Activated naive CD4-positive, alpha-beta T cell treated with anti-CD3 and anti-CD28 coated beads for 36 hours (primary cell): Measurements from ENCODE around the gene FKBP14. TPM values are rescaled to one million over a fixed set of nuclear protein-coding genes. Genes with fewer than 3 reads are reported as not detected.
A peak's percentile ranks its signal among the peaks of the same experiment; 100 is the strongest.

Source experiments
- CTCF ChIA-PET: fragments of 350-600 bp; sonication (Branson Sonifier 250); formaldehyde crosslinking; loops from one replicate; lab custom pipeline; 2021; ENCODE audit warnings: antibody characterized with exemption; lab: Charles Lee
- DNase-seq: peaks from one replicate; pipeline ENCODE4 v3.0.0-alpha.2; 2020
- H3K27ac Mint-ChIP-seq: one replicate; pipeline ENCODE4 v1.8.0; 2021; ENCODE audit warnings: mild to moderate bottlenecking, mixed read lengths
- H3K27me3 Mint-ChIP-seq: one replicate; pipeline ENCODE4 v1.8.0; 2021; ENCODE audit warnings: low read depth, mixed read lengths
- H3K36me3 Mint-ChIP-seq: one replicate; pipeline ENCODE4 v1.8.0; 2021; ENCODE audit warnings: low read depth, mixed read lengths
- H3K4me1 Mint-ChIP-seq: one replicate; pipeline ENCODE4 v1.8.0; 2021; ENCODE audit warnings: low read depth, mixed read lengths
- H3K4me3 Mint-ChIP-seq: one replicate; pipeline ENCODE4 v1.8.0; 2021; ENCODE audit warnings: mild to moderate bottlenecking, moderate library complexity, mixed read lengths
- H3K9me3 Mint-ChIP-seq: one replicate; pipeline ENCODE4 v1.8.0; 2021; ENCODE audit warnings: mixed read lengths
- intact Hi-C: fragments of 100-400 bp; cut with micrococcal nuclease; formaldehyde crosslinking; loops from one replicate; pipeline ENCODE4 v1.15.1; 2023
- total RNA-seq, 2 experiments: library from RNA; stranded (reverse); gene quantifications; one replicate each; pipeline ENCODE4 v1.2.3, GENCODE V29; 2021

FKBP14 gene
- total RNA-seq, 2 experiments from 2014 or later, result 4.7 to 5.2 TPM

DNA sequence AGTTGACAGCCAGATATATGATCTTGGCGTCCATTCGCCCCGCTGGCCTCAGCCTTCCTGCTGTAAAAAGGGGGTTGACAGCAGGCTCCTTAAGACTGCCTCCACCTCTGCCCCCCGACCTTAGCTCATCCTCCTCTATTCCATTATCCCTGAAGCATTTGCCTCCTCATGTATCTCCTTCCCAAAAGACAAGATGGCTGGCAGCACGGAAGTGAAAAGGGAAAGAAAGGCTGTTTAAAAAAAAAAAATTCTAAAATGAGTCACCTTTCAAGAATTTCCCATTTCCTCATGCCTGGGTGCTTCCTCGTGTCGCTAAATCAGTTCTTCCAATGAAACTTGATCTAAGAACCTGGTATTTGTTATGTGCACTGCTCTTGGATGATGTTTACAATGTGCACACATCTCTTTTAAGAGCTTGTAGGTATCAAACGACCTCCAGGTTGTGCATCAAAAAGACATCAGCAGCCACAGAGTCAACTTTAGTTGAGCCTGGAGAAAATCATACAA, 38.6 kb downstream of the FKBP14 start:
- Mint-ChIP-seq H3K4me3 (peak overlapping the region; percentile 72), H3K27me3 (peaks cover 46% of the 10 kb centered on the region), H3K36me3 (no peaks in the 10 kb centered on the region), H3K4me1 (peaks cover 9% of the 10 kb centered on the region), H3K9me3 (peaks cover 3% of the 10 kb centered on the region), H3K27ac (no peak overlapping the region)
- intact Hi-C loops, result no loop called here
- no peak for DNase-seq
- CTCF ChIA-PET, result interaction anchor here (0.7 kb wide), 1 partner anchor 12 kb away, joined by 4 read pairs; no protein-coding TSS in a partner anchor

GRCh38 chr7:29987083-29987482, 39.4 kb downstream of the FKBP14 start:
- CTCF ChIA-PET, result no interaction called here
- no peaks in the 10 kb centered on the region for H3K36me3 Mint-ChIP-seq
- peaks cover 2% of the 10 kb centered on the region for H3K9me3 Mint-ChIP-seq
- no peak overlapping the region for H3K4me3 Mint-ChIP-seq
- intact Hi-C loops, result no loop called here
- H3K27ac Mint-ChIP-seq, result no peak overlapping the region
- H3K27me3 Mint-ChIP-seq, result peaks cover 44% of the 10 kb centered on the region
- no peak for DNase-seq
- peaks cover 9% of the 10 kb centered on the region for H3K4me1 Mint-ChIP-seq

- intact Hi-C loops, result no loop called here
These were observed 46.4 kb downstream of the FKBP14 start for GRCh38 chr7:29980151-29980550.

GRCh38 chr7:29977886-29978651, 48.4 kb downstream of the FKBP14 start:
- no peak overlapping the region for H3K4me3 Mint-ChIP-seq
- H3K27ac Mint-ChIP-seq, result no peak overlapping the region
- no peak for DNase-seq
- H3K4me1 Mint-ChIP-seq, result no peaks in the 10 kb centered on the region
- peaks cover 5% of the 10 kb centered on the region for H3K27me3 Mint-ChIP-seq
- intact Hi-C loops, result no loop called here
- CTCF ChIA-PET, result no interaction called here
- no peaks in the 10 kb centered on the region for H3K36me3 Mint-ChIP-seq
- no peaks in the 10 kb centered on the region for H3K9me3 Mint-ChIP-seq

More at GRCh38 chr7:29980151-29980550, 46.4 kb downstream of the FKBP14 start:
- no peaks in the 10 kb centered on the region for H3K36me3 Mint-ChIP-seq
- CTCF ChIA-PET, result no interaction called here
- H3K4me1 Mint-ChIP-seq, result no peaks in the 10 kb centered on the region
- H3K4me3 Mint-ChIP-seq, result no peak overlapping the region
- no peak overlapping the region for H3K27ac Mint-ChIP-seq
- DNase-seq, result no peak
- H3K9me3 Mint-ChIP-seq, result no peaks in the 10 kb centered on the region
- peaks cover 9% of the 10 kb centered on the region for H3K27me3 Mint-ChIP-seq

GRCh38 chr7:29976673-29977415, 49.7 kb downstream of the FKBP14 start:
- intact Hi-C loops, result no loop called here

GRCh38 chr7:29976266-29976665, 50.2 kb downstream of the FKBP14 start:
- Mint-ChIP-seq H3K27ac (no peak overlapping the region), H3K9me3 (no peaks in the 10 kb centered on the region), H3K4me1 (no peaks in the 10 kb centered on the region), H3K4me3 (no peak overlapping the region), H3K27me3 (peaks cover 2% of the 10 kb centered on the region), H3K36me3 (no peaks in the 10 kb centered on the region)
- intact Hi-C loops, result no loop called here
- DNase-seq, result no peak
- CTCF ChIA-PET, result no interaction called here

More at GRCh38 chr7:29976673-29977415, 49.7 kb downstream of the FKBP14 start:
- no peak for DNase-seq
- no peaks in the 10 kb centered on the region for H3K9me3 Mint-ChIP-seq
- H3K4me1 Mint-ChIP-seq, result no peaks in the 10 kb centered on the region
- H3K36me3 Mint-ChIP-seq, result no peaks in the 10 kb centered on the region
- CTCF ChIA-PET, result no interaction called here
- no peak overlapping the region for H3K27ac Mint-ChIP-seq
- H3K4me3 Mint-ChIP-seq, result no peak overlapping the region
- peaks cover 2% of the 10 kb centered on the region for H3K27me3 Mint-ChIP-seq

DNA sequence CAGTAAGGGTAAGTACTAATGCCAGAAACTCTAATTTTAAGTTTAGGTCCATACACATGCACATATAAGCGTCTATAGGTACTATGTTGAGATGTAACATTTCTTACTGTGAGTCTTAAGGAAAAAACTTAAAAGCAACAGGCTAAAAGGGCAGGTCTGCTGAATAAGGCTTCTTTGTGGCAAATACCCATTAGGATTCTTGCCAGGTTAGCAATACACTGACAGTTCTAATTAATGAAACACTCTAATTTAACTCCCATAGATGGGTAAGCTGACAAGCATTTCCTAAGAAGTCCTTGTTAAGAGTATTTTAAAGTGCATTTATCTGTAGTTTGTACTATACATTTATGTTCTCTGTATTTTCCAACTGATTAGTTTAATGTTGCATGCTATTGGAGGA, 50.9 kb downstream of the FKBP14 start:
- H3K36me3 Mint-ChIP-seq, result no peaks in the 10 kb centered on the region
- CTCF ChIA-PET, result interaction anchor here (0.6 kb wide), 1 partner anchor 95 kb away, joined by 3 read pairs; no protein-coding TSS in a partner anchor
- no peaks in the 10 kb centered on the region for H3K4me1 Mint-ChIP-seq
- intact Hi-C loops, result no loop called here
- H3K27ac Mint-ChIP-seq, result no peak overlapping the region
- DNase-seq, result no peak
- no peaks in the 10 kb centered on the region for H3K9me3 Mint-ChIP-seq
- no peak overlapping the region for H3K4me3 Mint-ChIP-seq
- H3K27me3 Mint-ChIP-seq, result peaks cover 2% of the 10 kb centered on the region

- no peak overlapping the region for H3K27ac Mint-ChIP-seq
- no peak overlapping the region for H3K4me3 Mint-ChIP-seq
- H3K27me3 Mint-ChIP-seq, result peaks cover 2% of the 10 kb centered on the region
- no peaks in the 10 kb centered on the region for H3K4me1 Mint-ChIP-seq
- DNase-seq, result no peak
- H3K36me3 Mint-ChIP-seq, result no peaks in the 10 kb centered on the region
- H3K9me3 Mint-ChIP-seq, result no peaks in the 10 kb centered on the region
- CTCF ChIA-PET, result no interaction called here
- intact Hi-C loops, result no loop called here
These were observed 52.2 kb downstream of the FKBP14 start for GRCh38 chr7:29974286-29974685.

DNA sequence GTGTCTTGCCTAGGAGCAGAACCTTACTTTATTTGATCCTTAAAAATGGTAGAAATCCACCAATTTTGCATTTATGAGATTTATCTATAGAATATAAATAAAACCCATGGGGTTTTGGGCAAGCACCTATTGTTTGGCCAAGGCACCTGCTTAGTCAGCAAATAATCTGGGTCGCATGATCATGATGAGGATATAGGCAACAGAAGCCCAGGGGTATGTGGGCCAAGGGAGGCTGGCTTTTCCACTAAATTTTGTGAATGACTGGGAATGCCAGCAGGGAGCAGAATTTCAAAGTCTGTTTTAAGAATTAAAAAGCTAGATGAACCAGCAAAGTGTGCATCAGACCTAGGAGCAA, 54.2 kb downstream of the FKBP14 start:
- Mint-ChIP-seq H3K27ac (no peak overlapping the region), H3K4me3 (no peak overlapping the region), H3K4me1 (no peaks in the 10 kb centered on the region), H3K9me3 (no peaks in the 10 kb centered on the region), H3K27me3 (no peaks in the 10 kb centered on the region), H3K36me3 (no peaks in the 10 kb centered on the region)
- CTCF ChIA-PET, result interaction anchor here (1.5 kb wide), 1 partner anchor 51 kb away, joined by 4 read pairs; no protein-coding TSS in a partner anchor
- DNase-seq, result no peak
- intact Hi-C loops, result no loop called here

DNA sequence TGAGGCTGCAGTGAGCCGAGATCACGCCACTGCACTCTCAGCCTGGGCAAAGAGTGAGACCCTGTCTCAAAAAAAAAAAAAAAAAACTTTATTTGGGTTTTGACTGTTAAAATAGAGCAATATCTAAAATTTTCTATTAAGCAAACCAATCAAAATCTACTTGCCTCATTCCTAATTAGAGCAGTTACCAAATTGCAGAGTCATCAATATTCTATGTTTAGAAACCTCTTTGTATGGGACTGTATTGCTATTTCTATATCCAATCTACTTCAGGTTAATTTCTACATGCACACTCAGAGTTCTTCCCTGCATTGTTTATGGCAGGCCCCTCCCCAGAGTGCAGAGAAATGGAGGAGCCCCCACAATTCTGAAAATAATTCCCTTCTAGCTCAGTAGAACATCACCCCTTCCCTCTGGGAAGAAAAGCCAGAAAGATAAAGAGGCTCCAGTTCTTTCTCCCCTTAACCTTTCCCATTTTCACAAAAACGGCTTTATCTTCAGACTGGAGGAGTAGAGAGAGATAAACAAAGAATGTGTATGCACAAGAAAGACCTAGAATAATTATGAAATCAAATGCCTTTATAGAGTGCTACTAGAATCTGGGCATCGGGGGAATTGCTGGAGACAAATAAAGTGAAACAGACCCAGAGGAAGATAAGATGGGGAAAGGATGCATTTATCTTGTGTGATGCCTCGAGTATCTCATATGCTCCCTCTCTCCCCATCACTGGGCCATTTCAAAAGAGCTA, 54.8 kb downstream of the FKBP14 start:
- intact Hi-C loops, result no loop called here
- Mint-ChIP-seq H3K4me3 (no peak overlapping the region), H3K4me1 (no peaks in the 10 kb centered on the region), H3K36me3 (no peaks in the 10 kb centered on the region), H3K27me3 (no peaks in the 10 kb centered on the region), H3K9me3 (no peaks in the 10 kb centered on the region), H3K27ac (no peak overlapping the region)
- DNase-seq, result no peak
- CTCF ChIA-PET, result interaction anchor here (1.5 kb wide), 1 partner anchor 51 kb away, joined by 4 read pairs; no protein-coding TSS in a partner anchor

- Mint-ChIP-seq H3K27ac (no peak overlapping the region), H3K36me3 (no peaks in the 10 kb centered on the region), H3K4me1 (no peaks in the 10 kb centered on the region), H3K4me3 (no peak overlapping the region), H3K9me3 (no peaks in the 10 kb centered on the region), H3K27me3 (no peaks in the 10 kb centered on the region)
- CTCF ChIA-PET, result no interaction called here
- intact Hi-C loops, result no loop called here
- DNase-seq, result no peak
These were observed 56.3 kb downstream of the FKBP14 start for GRCh38 chr7:29970158-29970557.

DNA sequence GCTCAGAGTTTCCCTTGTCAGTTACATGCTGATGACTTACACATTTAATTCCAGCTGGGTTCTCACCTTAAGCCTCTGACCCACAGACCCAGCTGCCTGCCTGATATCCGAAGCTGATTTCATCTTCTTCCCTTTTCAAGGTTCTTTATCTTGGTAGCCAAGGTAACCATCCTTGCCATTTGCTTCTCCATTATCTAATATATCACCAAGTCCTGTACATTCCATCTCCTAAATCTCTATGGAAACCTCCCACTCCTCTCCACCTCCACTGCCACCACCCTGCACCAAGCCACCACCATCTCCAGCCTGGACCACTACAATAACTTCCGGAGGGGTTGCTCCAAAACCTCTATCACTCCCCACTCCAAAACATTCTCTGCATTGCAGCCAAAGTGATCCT, 56.8 kb downstream of the FKBP14 start:
- no peak for DNase-seq
- no peaks in the 10 kb centered on the region for H3K9me3 Mint-ChIP-seq
- intact Hi-C loops, result no loop called here
- CTCF ChIA-PET, result no interaction called here
- no peak overlapping the region for H3K4me3 Mint-ChIP-seq
- H3K27ac Mint-ChIP-seq, result no peak overlapping the region
- H3K36me3 Mint-ChIP-seq, result no peaks in the 10 kb centered on the region
- no peaks in the 10 kb centered on the region for H3K27me3 Mint-ChIP-seq
- no peaks in the 10 kb centered on the region for H3K4me1 Mint-ChIP-seq
